ENCODE data around the gene H1-8.

DNA sequence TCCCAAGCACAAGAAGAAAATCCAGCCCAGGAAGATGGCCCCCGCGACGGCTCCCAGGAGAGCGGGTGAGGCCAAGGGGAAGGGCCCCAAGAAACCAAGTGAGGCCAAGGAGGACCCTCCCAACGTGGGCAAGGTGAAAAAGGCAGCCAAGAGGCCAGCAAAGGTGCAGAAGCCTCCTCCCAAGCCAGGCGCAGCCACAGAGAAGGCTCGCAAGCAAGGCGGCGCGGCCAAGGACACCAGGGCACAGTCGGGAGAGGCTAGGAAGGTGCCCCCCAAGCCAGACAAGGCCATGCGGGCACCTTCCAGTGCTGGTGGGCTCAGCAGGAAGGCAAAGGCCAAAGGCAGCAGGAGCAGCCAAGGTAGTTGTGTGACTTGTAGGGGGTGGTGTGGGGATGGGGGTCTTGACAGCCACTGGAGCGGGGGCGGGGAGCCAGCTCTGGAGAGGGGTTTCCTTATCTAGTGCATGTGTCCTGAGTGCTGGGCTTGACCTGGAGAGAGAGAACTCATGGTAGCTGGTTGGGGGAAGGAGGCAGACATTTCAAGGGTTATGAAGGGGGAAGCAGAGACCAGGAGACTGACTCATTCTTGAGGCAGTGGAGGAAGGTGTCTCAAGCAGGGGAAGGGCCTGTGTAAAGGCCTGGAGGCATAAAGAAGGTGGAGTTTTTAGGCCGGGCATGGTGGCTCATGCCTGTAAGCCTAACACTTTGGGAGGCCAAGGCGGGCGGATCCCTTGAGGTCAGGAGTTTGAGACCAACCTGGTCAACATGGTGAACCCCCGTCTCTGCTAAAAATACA is 6.2 kb downstream of the H1-8 start:
- TF ChIP-seq, protein P1, sequence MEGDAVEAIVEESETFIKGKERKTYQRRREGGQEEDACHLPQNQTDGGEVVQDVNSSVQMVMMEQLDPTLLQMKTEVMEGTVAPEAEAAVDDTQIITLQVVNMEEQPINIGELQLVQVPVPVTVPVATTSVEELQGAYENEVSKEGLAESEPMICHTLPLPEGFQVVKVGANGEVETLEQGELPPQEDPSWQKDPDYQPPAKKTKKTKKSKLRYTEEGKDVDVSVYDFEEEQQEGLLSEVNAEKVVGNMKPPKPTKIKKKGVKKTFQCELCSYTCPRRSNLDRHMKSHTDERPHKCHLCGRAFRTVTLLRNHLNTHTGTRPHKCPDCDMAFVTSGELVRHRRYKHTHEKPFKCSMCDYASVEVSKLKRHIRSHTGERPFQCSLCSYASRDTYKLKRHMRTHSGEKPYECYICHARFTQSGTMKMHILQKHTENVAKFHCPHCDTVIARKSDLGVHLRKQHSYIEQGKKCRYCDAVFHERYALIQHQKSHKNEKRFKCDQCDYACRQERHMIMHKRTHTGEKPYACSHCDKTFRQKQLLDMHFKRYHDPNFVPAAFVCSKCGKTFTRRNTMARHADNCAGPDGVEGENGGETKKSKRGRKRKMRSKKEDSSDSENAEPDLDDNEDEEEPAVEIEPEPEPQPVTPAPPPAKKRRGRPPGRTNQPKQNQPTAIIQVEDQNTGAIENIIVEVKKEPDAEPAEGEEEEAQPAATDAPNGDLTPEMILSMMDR (IDR thresholded peaks at IDR 0.05): no peak
- no peak for TF ChIP-seq POLR2A (IDR thresholded peaks at IDR 0.05)

All from tibial nerve (tissue), 3 donors.